GM18517 (cell line): ENCODE data around the gene NCKAP5.

ENCODE experiments used
- ATAC-seq: cut with Tn5 transposase; IDR thresholded peaks from one replicate; pipeline ENCODE4 v1.9.1; 2021; ENCODE audit warnings: mild to moderate bottlenecking, moderate library complexity; ENCODE audit not compliant: unreplicated experiment

The NCKAP5 gene

DNA sequence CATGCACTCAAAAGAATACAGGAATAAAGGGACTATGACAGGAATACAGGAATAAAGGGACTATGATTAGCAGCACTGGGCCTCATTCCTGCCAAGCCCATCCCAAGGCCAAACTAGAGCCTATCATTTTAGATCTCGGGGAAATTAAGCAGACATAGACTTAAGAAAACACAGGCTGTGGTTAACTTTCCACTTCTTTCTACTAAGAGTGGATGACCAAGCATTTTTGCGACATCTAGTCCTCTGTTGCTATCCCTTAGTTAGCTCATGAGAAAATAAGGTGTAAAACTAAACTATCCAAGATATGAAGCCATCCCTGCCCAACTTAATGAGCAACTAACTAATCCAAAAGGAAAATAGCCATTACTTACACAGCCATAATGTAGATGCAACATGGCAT, 904.2 kb downstream of the NCKAP5 start:
- no peak for ATAC-seq

DNA sequence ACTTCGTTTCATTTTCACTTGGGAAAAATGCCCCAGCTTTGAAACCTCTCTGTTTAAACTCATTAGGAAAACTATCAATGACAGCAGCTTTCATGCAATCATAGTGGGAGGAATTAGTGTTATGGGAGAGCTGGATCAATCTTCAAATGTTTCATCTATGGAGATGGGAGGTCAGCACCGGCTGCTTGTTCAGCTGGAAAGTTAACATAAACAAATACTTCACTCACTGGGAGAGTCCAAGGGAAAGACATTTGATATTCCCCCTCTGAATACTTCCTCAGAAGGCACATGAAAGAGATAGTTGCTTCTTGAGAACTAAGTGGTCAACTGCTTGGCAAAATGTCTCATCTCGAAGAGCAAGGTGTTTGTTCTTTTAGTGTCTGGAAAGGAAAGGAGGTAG, 905.5 kb downstream of the NCKAP5 start:
- no peak for ATAC-seq

DNA sequence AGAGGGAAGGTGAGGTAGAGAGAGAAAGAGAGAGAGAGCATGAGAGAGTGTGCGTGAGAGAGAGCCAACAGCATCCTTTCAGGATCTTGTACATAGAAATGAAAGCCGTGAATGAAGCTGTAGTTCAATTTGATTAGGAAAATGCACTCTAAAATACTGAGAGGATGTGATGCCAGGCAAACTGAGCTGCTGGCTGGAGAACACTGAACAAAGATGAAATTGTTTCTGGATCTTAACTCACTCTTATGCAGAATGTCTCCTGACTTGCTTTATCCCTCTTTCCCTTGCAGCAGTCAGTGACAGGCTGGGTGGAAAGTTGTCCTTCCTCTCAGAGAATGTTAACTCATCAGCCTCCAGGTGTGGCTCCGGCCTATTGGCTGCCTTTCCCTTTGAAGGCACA, 908.9 kb downstream of the NCKAP5 start:
- ATAC-seq: no peak

DNA sequence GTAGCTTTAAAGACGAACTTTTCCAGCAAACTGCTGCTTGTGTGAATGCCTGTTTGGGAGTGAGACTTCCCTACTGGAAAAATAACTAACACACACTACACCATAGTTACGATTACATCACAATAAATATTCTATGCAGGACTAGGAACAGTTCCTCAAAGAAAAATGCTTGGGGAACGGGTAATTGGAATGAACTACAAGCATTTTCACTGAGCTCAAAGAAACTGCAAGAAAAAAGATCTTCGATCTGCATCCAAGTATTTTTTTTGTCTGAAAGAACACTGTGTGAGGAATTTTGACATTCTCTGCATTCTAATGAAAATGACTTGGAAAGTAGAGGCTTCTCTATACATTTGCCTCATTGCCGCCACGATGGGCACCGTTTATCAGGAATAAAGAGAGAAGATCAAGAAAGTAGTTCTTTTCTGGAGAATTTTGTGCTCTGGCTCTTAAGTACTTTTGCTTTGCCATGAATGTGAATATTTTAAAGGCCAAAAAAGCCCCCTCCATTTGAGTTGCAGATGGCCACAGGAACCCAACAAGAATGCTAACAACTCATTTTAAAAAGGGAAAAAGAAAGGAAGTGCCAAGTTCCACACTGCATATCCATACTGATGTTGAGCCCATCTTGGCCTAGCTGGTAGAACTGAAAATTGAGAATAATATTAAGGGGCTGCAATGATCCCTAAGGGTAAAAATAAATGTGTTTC, 911.8 kb downstream of the NCKAP5 start:
- ATAC-seq: no peak

DNA sequence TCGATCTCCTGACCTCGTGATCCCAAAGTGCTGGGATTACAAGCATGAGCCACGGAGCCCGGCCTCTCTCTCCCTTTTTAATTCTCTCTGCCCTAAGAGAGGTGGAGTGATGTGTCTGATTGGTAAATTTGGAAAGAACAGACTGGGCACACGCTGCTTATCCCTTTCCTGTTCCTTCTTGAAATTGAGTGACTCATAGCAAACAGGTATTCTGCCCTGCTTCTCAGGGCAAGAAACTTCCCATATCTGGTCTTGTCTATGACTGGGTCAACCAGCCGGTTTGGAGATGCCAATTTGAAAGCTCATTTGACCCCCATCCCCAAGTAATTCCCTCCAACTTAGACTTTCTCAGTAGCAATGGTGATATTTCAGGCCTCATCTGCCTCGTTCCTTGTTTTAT, 913.3 kb downstream of the NCKAP5 start:
- no peak for ATAC-seq

DNA sequence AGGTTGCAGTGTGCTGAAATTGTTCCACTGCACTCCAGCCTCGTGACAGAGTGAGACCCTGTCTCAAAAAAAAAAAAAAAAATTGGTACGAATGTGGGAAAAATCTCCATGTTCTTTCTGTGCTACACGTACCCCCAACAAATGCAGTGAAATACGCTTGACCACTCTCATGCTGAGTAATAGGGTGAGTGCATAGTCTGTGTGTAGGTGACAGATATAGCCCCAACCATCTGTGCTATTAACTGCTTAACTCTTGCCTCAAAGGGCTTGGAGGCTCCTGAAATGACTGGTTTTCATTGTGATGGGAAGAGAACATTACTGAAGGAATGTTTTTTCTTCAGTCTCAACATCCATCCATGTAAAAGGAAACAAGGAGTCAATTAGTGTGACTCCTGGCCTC, 913.9 kb downstream of the NCKAP5 start:
- no peak for ATAC-seq

DNA sequence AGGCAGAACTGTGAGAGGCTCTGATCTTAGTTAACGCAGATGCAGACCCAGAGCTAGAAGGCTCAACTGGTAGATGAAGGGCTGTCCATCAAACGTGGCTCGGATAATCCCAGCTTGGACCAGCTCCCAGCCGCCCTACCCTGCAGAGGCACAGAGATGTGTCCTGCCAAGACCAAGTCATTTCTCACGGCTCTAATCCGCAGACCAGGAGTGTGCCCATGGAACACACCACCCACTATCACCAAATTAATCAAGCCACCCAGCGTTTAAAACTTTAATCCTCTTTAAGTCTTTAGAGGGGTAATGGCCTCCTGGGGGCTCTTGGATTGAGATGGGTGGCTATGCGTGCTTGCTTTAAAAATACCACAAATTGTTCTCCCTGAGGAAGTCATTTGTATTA, 915.8 kb downstream of the NCKAP5 start:
- no peak for ATAC-seq

DNA sequence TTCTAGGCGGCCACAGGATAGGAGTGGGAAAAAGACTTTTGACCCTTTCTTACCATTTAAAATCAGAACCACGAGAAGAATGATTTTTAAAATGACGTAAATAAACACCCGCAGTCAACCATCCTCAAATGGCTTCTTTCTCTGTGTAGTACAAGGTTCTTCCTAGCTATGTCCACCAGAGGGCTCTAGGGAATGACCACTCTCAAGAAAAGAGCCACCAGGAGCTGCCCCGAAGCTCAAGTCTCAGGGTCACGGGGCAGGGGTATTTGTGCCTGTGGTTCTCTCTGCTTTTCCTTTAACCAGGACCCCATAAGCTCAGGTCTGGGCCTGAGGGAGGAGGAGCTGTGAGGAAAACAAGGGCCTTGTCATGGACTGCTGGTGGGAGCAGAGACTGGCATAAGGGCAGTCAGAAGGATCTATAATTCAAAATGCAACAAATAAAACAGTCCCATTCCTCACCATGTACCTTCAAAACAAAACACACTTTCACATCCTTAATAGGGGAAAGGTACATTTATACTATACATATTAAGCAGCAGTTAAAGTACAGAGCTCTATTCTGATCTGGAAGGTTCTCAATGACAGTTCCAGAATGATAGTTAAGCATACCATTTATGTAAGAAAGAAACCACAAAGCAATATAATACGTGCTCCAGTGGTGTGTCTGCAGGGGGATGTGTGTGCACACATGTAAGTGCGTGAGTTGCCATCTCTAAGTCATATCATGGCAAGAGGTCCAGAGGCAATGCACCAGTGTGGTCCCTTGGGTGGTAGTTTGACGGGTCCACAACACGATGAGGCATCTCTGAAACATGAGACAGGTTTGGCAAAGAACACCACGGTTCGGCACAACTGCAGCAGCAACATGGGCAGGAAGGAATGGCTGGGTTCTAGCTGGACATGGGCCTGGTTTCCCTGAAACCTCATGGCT, 916.9 kb downstream of the NCKAP5 start:
- ATAC-seq: no peak

DNA sequence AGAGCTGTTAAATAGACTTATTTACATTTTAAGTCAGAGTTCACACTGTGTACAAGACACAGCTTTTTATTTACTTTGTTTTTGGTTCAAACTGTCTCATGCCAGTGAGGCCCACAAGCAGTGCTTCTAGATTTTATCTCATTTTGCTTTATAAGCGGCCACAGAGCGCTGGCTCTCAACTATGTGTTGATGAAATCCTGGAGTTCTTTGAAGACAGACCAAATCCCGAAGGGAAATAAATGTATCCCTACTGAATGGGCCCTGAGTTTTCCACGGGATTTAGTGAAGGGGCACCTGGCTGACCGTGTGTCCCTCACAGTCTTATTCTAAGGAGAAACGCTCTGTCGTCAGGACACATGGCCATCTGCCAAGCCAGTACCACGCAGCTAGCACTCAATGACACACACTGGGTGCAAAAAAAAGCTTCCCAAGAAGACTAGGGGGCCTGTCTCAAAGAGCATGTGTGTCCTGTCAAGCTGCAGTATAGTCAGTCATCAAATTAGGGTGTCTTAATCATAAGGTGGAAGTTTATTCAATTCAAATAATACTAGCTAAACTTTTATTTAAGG, 921.6 kb downstream of the NCKAP5 start:
- no peak for ATAC-seq

DNA sequence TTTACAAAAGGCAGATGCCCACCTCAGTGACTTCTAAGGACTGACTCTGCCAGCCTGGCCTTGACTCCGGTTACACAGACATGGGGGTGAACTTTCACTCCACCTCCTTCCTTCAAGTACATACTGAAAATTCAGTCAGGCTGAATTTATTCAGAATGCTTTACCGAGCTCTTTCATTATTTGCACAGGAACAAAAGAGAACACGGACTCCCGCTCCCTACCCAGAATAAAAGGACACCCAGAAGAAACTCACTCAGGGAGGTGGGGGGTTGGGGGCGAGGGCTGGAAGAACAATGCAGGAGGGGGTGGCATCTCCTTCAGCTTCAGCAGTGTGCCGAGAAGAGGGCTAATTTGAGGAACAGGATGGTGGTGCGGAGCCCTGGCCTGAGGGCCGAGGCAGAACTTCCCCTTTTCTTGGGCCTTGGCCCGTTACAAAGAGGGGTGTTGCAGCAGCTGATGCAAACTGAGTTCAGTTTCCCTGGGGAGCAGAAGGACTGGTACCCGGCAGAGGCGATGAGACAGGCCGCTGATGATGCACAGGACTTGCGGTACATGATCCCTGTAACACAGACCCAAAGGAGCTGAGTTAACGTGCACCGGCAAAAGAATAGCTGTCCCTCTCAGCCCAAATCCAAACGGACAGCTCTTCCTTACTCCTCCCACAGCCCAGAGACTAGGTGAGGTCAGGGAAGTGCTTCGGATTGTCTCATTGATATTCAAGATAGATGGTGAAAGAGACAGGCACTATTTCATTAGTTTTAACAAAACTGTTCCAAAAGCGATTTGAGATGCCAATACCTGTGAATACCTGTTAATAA, 922.3 kb downstream of the NCKAP5 start:
- ATAC-seq: no peak

DNA sequence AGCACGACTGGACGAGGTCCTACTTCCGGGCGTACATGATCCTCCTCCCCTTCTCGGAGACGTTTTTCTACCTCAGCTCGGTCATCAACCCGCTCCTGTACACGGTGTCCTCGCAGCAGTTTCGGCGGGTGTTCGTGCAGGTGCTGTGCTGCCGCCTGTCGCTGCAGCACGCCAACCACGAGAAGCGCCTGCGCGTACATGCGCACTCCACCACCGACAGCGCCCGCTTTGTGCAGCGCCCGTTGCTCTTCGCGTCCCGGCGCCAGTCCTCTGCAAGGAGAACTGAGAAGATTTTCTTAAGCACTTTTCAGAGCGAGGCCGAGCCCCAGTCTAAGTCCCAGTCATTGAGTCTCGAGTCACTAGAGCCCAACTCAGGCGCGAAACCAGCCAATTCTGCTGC, 923.1 kb downstream of the NCKAP5 start:
- ATAC-seq: no peak

DNA sequence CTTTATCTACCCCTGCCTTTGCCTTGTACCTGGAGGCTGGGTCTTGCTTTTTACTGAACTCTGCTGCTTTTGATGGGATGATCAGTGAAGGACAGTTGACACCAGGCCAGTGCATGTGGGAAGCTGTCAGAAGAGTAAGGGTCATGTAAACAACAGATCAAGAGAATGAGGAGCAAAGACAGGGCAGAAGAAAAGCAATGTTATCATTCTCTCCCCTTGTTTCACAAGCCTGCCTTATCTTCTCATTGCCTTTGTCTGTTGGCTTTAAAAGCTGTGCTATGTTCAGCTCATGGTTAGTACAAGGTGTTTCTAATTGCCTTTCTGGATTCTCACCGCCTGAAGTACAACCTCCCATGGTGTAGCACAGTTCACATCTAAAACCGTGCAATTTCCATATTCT, 925.8 kb downstream of the NCKAP5 start:
- no peak for ATAC-seq

DNA sequence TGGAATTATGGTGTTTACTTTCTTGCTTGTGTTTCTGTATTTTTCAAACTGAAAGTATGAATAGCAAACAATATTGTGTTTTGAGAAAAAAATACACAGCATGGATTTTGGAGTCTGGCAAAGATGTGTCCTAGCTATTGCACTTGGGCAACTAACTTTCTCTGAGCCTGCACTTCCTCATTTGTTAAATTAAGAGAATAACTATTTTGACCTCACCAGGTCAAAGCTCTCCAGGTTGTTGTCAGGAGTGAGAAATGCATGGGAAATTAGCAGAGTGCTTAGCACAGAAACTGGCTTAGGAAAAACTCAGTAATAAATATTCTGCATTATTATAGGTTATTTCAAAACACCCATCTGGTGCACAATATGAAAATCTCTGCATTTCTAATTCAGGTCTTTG, 926.4 kb downstream of the NCKAP5 start:
- ATAC-seq: no peak

DNA sequence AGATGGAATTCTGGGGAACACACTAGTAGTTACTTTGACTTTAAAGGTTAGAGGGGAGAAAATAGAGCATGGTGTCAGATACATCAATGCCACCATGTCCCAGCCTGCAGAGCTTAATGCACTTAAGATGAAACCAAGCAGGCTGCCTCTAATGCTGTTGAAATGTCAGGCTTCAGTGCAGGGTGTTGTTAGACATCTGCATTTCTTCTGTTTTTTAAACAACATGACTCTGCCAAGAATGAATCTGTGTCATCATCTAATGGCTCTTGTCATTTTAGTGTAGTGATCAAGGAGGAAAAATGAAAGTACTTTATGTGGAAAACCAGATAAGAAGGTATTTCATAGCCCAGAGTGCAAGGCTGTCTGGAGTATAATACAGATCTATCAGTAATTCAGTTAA, 928.1 kb downstream of the NCKAP5 start:
- no peak for ATAC-seq

DNA sequence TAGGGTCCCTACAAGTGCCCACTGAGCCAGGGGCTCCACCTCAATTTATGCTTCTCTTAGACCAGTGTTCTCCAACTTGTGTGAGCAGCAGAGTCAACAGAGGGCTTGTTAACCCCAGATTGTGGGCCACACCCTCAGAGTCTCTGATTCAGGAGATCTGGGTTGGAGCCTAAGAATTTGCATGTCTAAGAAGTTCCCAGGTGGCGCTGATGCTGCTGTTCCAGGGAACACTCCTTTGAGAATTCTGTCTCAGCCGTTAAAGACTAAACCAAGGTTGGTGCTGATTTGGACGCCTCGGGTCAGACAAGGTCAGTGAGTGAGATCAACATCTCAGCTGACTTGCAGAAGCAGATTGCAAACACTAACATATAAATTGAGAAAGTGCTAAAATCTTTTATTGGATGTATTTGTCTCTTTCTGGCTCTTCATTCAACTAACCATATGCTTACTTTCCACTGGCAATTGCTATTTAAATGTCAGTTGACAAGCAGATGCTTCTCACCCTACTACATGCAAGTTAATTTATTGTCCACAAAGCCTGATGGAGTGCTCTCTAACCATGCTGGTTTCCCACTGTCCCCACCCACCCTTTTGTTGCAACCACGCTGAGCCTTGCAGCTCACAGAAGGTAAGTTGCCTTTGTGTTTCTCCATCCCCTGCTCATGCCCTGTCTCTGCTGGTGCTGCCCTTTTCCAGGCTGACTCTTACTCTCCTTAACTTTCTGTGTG, 929.8 kb downstream of the NCKAP5 start:
- ATAC-seq: no peak

DNA sequence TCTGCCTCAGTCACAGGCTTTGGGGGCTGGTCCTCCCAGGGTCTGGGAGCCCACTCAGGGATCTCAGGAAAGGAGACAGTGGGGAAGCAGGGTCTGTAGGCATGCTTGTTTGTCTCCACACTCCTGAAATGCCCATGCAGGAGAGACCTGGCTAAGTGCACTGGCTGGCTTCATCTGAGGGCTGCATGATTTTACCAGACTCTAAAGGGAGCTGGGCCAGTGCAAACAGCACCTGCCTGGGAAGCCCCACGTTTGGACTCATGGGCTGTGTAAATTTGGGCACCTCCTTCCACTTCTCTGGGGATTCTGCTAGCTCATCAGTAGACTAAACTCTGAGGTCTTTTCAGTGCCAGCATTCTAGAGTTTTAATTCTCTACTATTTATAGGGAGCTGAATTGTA, 931.9 kb downstream of the NCKAP5 start:
- no peak for ATAC-seq

DNA sequence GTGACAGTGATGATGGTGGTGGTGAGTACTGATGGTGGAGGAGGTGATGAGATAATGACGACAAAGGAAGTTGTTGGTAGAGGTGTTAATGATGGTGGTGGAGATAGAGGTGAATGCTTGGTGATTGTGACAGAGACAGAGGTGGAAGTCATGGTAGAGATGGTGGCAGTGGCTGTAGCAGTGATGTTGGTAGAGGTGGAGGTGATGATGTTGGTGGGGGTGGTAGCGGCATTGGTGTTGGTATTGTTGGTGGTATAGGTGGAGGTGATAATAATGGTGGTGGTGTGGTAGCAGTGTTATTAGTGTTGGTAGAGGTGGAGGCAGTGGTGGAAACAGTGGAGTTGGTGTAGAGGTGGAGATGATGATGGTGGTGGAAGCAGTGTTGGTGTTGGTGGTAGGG, 934.6 kb downstream of the NCKAP5 start:
- ATAC-seq: no peak

DNA sequence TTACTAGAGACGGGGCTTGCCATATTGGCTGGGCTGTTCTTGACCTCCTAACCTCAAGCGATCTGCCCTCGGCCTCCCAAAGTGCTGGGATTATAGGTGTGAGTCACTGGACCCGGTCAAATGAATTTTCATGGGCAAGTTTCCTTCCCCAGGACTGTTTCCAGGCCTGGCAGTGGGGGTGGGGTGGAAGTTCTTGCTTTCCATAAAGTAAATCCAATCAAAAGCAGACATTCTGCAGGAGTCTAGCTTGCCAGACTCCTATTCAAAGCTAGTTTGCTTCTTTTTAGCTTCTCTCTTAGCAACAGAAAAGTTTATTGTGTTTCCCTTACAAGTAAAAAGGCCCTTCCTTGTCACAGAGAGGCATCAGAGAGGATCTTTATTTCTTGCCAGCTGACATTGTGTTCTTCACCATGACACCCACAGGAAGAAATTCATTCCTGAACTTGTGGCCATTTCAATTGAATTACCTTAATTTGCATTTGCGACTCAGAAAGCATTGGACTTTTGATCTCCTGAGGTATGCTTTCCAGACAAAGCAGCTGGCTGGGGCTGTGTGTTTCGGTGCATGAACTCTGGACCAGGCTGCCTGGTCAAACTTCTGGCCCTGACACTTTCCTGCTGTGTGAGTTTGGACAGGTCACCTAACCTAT, 936.1 kb downstream of the NCKAP5 start:
- ATAC-seq: no peak

DNA sequence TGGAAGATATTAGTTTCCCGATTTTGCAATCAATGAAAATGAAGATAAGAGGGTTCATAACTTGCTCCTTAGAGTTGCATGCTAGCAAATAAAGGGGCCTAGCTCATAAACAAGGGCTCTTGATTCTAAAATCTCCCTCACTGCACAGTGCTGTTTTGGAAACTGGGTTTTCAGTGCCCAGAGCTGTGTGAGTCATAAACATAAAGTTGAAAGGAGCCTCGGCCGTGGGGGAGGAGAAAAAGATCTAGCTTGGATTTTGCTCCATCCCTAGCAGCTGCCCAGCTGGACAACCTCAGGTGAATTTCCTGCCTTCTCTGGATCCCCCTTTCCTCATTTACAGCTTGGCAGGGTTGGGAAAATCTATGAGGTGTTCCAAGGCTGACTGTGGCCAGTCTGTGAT, 940.7 kb downstream of the NCKAP5 start:
- ATAC-seq: no peak
